ENCODE results near the gene CDS2. TPM values are rescaled to one million over a fixed set of nuclear protein-coding genes. Genes with fewer than 3 reads are reported as not detected.
A peak's percentile ranks its signal among the peaks of the same experiment; 100 is the strongest.

The CDS2 gene
- total and polyA plus RNA-seq, 4 donors, result 9.6 to 31.6 (median 14.4) TPM

DNA sequence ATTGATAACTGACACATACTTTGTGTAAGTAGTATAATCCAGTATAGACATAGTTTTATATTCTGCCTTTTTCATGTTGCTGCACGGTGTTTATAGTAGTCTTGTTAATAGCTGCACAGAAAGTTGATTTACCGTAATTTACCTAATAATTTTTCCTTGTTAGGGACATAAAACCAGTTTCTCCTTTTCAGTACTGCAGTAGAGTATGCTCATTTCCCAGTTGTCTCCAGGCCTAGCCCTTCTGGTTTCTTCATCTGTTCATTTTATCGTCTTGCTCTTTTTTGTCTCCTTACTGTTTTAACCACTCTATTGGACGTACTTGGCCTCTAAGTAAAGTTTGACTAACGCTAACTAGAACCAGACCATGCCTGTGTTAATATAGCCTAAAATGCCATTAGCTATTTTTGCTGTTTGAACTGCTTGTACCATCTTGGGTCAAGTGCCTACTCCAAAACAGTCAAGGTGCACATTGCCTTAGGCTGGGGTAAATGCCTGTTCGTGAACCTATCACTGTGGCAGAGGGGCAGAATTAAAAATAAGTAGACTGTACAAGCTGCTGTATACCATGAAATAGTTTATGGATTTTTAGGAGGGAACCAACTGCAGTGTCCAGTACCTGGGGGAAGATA lies 34.8 kb downstream of the CDS2 start:
- Histone ChIP-seq H3K4me1 (ENCODE audit: control insufficient read depth in 4 of 4, insufficient read depth in 4 of 4, low read length in 3 of 4) (peaks cover 0 to 7% (median 4%) of the 10 kb centered on the region in 4 donors), H3K9me3 (ENCODE audit: control insufficient read depth in 4 of 4, low read length in 3 of 4) (no peaks in the 10 kb centered on the region), H3K27me3 (ENCODE audit: control insufficient read depth in 4 of 4, insufficient read depth in 4 of 4, low read length in 3 of 4) (no peaks in the 10 kb centered on the region), H3K36me3 (ENCODE audit: control insufficient read depth in 4 of 4, insufficient read depth in 3 of 4, low read depth in 1 of 4, low read length in 3 of 4) (no peaks in the 10 kb centered on the region), H3K9ac (ENCODE audit: low read depth in 1 of 2, low read length in 2 of 2) (no peak overlapping the region), H3K4me3 (ENCODE audit: low read depth in 1 of 3, low read length in 3 of 3) (no peak overlapping the region), H3K27ac (ENCODE audit: low read depth in 1 of 2, low read length in 2 of 2) (no peak overlapping the region)
- no peak for DNase-seq (ENCODE audit: low spot score)
- TF ChIP-seq JUND (IDR thresholded peaks at IDR 0.05) (no peak), FOXA2 (IDR thresholded peaks at IDR 0.05) (no peak), GABPA (IDR thresholded peaks at IDR 0.05 in 1 of 2, conservative IDR thresholded peaks at IDR 0.05 in 1 of 2) (no peak), HNF4A (conservative IDR thresholded peaks at IDR 0.05) (no peak), YY1 (IDR thresholded peaks at IDR 0.05) (no peak), EGR1 (IDR thresholded peaks at IDR 0.05; ENCODE audit: low read depth in 2 of 2) (no peak), NR2F2 (IDR thresholded peaks at IDR 0.05) (no peak), SP1 (IDR thresholded peaks at IDR 0.05) (no peak), RAD21 (IDR thresholded peaks at IDR 0.05) (no peak), HNF4G (IDR thresholded peaks at IDR 0.05) (no peak)
- TF ChIP-seq, protein P1, sequence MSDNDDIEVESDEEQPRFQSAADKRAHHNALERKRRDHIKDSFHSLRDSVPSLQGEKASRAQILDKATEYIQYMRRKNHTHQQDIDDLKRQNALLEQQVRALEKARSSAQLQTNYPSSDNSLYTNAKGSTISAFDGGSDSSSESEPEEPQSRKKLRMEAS (IDR thresholded peaks at IDR 0.05), result no peak
- TF ChIP-seq, protein P2, sequence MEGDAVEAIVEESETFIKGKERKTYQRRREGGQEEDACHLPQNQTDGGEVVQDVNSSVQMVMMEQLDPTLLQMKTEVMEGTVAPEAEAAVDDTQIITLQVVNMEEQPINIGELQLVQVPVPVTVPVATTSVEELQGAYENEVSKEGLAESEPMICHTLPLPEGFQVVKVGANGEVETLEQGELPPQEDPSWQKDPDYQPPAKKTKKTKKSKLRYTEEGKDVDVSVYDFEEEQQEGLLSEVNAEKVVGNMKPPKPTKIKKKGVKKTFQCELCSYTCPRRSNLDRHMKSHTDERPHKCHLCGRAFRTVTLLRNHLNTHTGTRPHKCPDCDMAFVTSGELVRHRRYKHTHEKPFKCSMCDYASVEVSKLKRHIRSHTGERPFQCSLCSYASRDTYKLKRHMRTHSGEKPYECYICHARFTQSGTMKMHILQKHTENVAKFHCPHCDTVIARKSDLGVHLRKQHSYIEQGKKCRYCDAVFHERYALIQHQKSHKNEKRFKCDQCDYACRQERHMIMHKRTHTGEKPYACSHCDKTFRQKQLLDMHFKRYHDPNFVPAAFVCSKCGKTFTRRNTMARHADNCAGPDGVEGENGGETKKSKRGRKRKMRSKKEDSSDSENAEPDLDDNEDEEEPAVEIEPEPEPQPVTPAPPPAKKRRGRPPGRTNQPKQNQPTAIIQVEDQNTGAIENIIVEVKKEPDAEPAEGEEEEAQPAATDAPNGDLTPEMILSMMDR (IDR thresholded peaks at IDR 0.05; ENCODE audit: low read depth, low read length, missing input control), result no peak
- 93% methylated on average over 6 of the region's 6 CpGs for WGBS

DNA sequence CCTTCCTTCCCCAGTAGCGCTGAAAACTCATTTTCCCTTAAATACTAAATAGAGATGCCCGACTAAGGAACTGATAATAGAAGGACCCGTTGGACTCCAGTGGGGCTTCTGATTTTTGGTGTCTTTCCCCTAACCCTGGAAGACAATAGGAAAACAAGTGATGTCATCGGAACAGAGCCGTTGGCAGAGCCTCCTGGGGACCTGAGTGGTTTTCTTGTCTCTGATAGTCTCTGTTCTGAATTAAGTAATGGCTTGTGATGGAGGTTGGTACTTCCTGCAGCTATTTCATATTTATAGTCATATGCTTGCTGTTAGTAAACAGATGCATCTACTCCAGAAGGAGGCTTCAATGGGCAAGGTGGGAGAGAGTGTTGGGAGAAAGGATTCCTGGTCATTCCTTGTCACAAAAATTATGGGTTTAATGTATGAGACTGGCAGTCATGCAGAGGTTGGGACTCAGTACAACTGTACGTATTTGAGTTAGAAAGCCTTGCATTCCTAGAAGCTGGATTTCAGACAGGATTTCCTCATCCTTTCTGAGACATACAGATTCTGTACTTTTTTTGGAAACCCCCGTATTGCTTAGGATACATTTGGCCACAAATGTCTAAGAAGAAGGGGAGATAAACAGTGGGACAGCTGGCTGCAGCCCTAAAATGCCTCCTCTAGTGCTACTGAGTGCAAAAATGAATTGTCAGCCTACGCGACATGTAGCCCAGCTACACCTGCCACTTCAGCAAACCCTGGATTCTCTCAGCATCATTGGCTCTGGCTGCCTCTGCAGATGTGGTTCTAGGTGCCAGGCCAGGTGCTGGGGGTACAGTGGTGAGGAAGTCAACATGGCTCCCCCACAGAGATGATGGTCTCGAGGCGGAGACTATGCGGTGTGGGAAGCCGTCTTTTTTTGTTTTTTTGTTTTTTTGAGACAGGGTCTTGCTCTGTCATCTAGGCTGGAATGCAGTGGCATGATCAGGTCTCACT lies 38.1 kb downstream of the CDS2 start:
- no peak overlapping the region for H3K27ac ChIP-seq (ENCODE audit: low read depth in 1 of 2, low read length in 2 of 2)
- H3K27me3 ChIP-seq (ENCODE audit: control insufficient read depth in 4 of 4, insufficient read depth in 4 of 4, low read length in 3 of 4), result no peaks in the 10 kb centered on the region
- 88% methylated on average over 13 of the region's 13 CpGs for WGBS
- peaks cover 0 to 11% (median 5%) of the 10 kb centered on the region in 4 donors for H3K4me1 ChIP-seq (ENCODE audit: control insufficient read depth in 4 of 4, insufficient read depth in 4 of 4, low read length in 3 of 4)
- DNase-seq (ENCODE audit: low spot score), result no peak
- no peak overlapping the region for H3K9ac ChIP-seq (ENCODE audit: low read depth in 1 of 2, low read length in 2 of 2)
- TF ChIP-seq FOXA2 (IDR thresholded peaks at IDR 0.05) (no peak), TAF1 (conservative IDR thresholded peaks at IDR 0.05) (no peak), HNF4A (conservative IDR thresholded peaks at IDR 0.05) (no peak)
- H3K9me3 ChIP-seq (ENCODE audit: control insufficient read depth in 4 of 4, low read length in 3 of 4), result no peaks in the 10 kb centered on the region
- H3K4me3 ChIP-seq (ENCODE audit: low read depth in 1 of 3, low read length in 3 of 3), result no peak overlapping the region
- no peaks in the 10 kb centered on the region for H3K36me3 ChIP-seq (ENCODE audit: control insufficient read depth in 4 of 4, insufficient read depth in 3 of 4, low read depth in 1 of 4, low read length in 3 of 4)

DNA sequence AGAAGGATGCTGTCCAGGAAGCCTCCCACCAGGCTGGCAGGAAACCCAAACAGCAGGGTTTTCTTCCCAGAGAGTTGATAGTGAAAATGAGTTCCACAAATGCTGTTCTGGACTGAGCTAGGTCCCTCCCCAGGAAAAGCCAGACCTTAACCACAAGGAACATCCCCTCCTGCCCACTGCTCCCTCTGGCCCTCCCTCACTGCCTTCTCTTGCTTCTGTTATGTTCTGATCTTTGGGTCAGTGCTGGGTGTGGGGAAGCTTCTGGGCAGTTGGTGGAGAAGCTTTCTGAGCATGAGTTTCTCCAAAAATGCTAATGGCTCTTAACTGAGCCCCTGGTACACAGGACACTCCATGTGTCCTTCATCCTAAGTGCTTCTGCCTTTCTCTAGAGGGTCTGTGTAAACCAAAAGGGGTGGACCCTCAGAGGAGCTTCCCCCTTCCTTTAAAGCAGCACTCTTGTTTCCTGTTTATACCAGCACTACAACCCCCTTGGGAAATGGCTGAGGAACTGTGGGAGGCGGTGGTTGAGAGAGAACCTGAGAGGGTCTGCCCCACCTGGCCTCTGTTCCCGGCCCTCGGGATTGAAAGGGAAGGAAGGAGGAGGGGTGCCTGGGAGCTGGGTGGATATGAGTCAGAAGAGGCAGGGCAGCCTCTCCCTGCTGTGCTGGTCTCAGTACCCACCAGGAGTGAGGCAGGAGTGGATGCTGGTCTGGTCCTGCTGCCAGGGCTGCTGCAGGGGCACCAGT lies 42.0 kb downstream of the CDS2 start:
- peak overlapping the region; percentile 9 to 15 for H3K27ac ChIP-seq (ENCODE audit: low read depth in 1 of 2, low read length in 2 of 2)
- WGBS, result 60% methylated on average over 3 of the region's 3 CpGs
- H3K9ac ChIP-seq (ENCODE audit: low read depth in 1 of 2, low read length in 2 of 2), result no peak overlapping the region
- H3K36me3 ChIP-seq (ENCODE audit: control insufficient read depth in 4 of 4, insufficient read depth in 3 of 4, low read depth in 1 of 4, low read length in 3 of 4), result no peaks in the 10 kb centered on the region
- H3K4me1 ChIP-seq (ENCODE audit: control insufficient read depth in 4 of 4, insufficient read depth in 4 of 4, low read length in 3 of 4), result peaks cover 19 to 48% (median 39%) of the 10 kb centered on the region in 4 donors
- no peaks in the 10 kb centered on the region for H3K9me3 ChIP-seq (ENCODE audit: control insufficient read depth in 4 of 4, low read length in 3 of 4)
- H3K27me3 ChIP-seq (ENCODE audit: control insufficient read depth in 4 of 4, insufficient read depth in 4 of 4, low read length in 3 of 4), result no peaks in the 10 kb centered on the region
- no peak overlapping the region for H3K4me3 ChIP-seq (ENCODE audit: low read depth in 1 of 3, low read length in 3 of 3)
- DNase-seq (ENCODE audit: low spot score), result no peak
- TF ChIP-seq TAF1 (conservative IDR thresholded peaks at IDR 0.05) (no peak), YY1 (IDR thresholded peaks at IDR 0.05) (no peak), EGR1 (IDR thresholded peaks at IDR 0.05; ENCODE audit: low read depth in 2 of 2) (no peak), SP1 (IDR thresholded peaks at IDR 0.05) (no peak)
- TF ChIP-seq, protein P2 (IDR thresholded peaks at IDR 0.05; ENCODE audit: low read depth, low read length, missing input control), result no peak
- TF ChIP-seq, protein P3, sequence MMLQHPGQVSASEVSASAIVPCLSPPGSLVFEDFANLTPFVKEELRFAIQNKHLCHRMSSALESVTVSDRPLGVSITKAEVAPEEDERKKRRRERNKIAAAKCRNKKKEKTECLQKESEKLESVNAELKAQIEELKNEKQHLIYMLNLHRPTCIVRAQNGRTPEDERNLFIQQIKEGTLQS (IDR thresholded peaks at IDR 0.05), result no peak
- TF ChIP-seq, protein P4, sequence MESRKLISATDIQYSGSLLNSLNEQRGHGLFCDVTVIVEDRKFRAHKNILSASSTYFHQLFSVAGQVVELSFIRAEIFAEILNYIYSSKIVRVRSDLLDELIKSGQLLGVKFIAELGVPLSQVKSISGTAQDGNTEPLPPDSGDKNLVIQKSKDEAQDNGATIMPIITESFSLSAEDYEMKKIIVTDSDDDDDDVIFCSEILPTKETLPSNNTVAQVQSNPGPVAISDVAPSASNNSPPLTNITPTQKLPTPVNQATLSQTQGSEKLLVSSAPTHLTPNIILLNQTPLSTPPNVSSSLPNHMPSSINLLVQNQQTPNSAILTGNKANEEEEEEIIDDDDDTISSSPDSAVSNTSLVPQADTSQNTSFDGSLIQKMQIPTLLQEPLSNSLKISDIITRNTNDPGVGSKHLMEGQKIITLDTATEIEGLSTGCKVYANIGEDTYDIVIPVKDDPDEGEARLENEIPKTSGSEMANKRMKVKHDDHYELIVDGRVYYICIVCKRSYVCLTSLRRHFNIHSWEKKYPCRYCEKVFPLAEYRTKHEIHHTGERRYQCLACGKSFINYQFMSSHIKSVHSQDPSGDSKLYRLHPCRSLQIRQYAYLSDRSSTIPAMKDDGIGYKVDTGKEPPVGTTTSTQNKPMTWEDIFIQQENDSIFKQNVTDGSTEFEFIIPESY (IDR thresholded peaks at IDR 0.05), result no peak
